Measurements from ENCODE around the gene OR11H6. TPM values are rescaled to one million over a fixed set of nuclear protein-coding genes. Genes with fewer than 3 reads are reported as not detected.
"Not testable (repeated sequence)": the region's sequence is repeated elsewhere in the genome, so short reads cannot be mapped to it uniquely, and the experiment has no call there.

OR11H6 gene, protein sequence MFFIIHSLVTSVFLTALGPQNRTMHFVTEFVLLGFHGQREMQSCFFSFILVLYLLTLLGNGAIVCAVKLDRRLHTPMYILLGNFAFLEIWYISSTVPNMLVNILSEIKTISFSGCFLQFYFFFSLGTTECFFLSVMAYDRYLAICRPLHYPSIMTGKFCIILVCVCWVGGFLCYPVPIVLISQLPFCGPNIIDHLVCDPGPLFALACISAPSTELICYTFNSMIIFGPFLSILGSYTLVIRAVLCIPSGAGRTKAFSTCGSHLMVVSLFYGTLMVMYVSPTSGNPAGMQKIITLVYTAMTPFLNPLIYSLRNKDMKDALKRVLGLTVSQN
- not detected in 2 replicates for total RNA-seq
- total RNA-seq (2013): not detected
- not detected in 2 replicates for polyA plus RNA-seq
- not detected in 2 replicates for polyA minus RNA-seq

DNA sequence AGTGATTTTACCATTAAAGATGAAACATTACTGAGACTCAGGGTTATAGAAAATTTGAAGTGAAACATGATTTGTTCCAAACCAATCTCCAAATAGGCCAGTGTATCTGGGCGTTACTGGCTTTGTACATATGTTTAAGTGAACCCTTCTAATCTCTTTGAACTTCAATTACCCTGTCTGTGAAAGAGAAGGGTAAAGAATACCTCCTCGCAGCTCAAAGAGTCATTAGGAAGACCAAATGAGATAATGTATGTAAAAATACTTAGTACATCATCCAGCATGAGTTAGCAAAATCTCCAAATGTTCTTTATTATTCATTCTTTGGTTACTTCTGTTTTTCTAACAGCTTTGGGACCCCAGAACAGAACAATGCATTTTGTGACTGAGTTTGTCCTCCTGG lies at the start of gene OR11H6:
Gene OR11H6, plus strand, starts transcription at position 301 of the 400 bp plus-strand sequence. Its CDS starts 0 bp downstream, at position 301.
- Histone ChIP-seq H3K27me3 (replicated peaks in 1 of 4; ENCODE audit: control extremely low read depth in 1 of 4, control insufficient read depth in 3 of 4, insufficient read depth in 4 of 4, low read length in 3 of 4) (peaks cover 0 to 3% (median 0%) of the 10 kb centered on the region in 4 experiments), H3K36me3 (replicated peaks in 1 of 2; ENCODE audit: control extremely low read depth in 1 of 2, control insufficient read depth in 1 of 2, extremely low read depth in 1 of 2, insufficient read depth in 2 of 2, low read length in 1 of 2) (no peaks in the 10 kb centered on the region), H3K9me3 (ENCODE audit: control extremely low read depth in 1 of 3, control insufficient read depth in 2 of 3, insufficient read depth in 1 of 3, low read length in 2 of 3) (peaks cover 0 to 2% (median 0%) of the 10 kb centered on the region in 3 donors), H3K27ac (ENCODE audit: low read length in 2 of 2) (no peak within 1 kb of the TSS), H3K4me2 (replicated peaks; ENCODE audit: low read depth, low read length, poor library complexity, severe bottlenecking) (no peak within 1 kb of the TSS), H2AFZ (ENCODE audit: insufficient read depth, low read depth, low read length, poor library complexity, severe bottlenecking) (no peak within 1 kb of the TSS), H3K79me2 (ENCODE audit: control insufficient read depth, insufficient read depth, low read length) (no peaks in the 10 kb centered on the region), H4K20me1 (ENCODE audit: control insufficient read depth, insufficient read depth, low read length, poor library complexity, severe bottlenecking) (no peaks in the 10 kb centered on the region), H3K4me3 (ENCODE audit: control extremely low read depth in 1 of 5, extremely low read depth in 1 of 5, insufficient read depth in 1 of 5, low read depth in 2 of 5, low read length in 4 of 5) (no peak within 1 kb of the TSS), H3K4me1 (ENCODE audit: control insufficient read depth in 2 of 2, insufficient read depth in 2 of 2, low read length in 2 of 2) (no peaks in the 10 kb centered on the region), H3K9ac (ENCODE audit: low read length) (no peak within 1 kb of the TSS)
- ChIA-PET POLR2A (no interaction called here), CTCF (no interaction called here)
- Mint-ChIP-seq H3K9me3 (ENCODE audit: insufficient read depth) (no peaks in the 10 kb centered on the region), H3K4me1 (no peaks in the 10 kb centered on the region), H3K27ac (no peak within 1 kb of the TSS), H3K4me3 (no peak within 1 kb of the TSS), H3K27me3 (peaks cover 14% of the 10 kb centered on the region)
- no peak for DNase-seq
- no CpG with 5 or more reads among the region's 2 CpGs for WGBS (ENCODE audit: insufficient coverage)
- no peak for ATAC-seq (ENCODE audit: low read depth)
- TF ChIP-seq, protein P1, sequence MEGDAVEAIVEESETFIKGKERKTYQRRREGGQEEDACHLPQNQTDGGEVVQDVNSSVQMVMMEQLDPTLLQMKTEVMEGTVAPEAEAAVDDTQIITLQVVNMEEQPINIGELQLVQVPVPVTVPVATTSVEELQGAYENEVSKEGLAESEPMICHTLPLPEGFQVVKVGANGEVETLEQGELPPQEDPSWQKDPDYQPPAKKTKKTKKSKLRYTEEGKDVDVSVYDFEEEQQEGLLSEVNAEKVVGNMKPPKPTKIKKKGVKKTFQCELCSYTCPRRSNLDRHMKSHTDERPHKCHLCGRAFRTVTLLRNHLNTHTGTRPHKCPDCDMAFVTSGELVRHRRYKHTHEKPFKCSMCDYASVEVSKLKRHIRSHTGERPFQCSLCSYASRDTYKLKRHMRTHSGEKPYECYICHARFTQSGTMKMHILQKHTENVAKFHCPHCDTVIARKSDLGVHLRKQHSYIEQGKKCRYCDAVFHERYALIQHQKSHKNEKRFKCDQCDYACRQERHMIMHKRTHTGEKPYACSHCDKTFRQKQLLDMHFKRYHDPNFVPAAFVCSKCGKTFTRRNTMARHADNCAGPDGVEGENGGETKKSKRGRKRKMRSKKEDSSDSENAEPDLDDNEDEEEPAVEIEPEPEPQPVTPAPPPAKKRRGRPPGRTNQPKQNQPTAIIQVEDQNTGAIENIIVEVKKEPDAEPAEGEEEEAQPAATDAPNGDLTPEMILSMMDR (IDR thresholded peaks at IDR 0.05): no peak
- TF ChIP-seq EZH2 (IDR thresholded peaks at IDR 0.05; ENCODE audit: borderline replicate concordance, insufficient read depth, low read depth, low read length, poor library complexity, severe bottlenecking): no peak
- intact Hi-C loops (cut with micrococcal nuclease): no loop called here

DNA sequence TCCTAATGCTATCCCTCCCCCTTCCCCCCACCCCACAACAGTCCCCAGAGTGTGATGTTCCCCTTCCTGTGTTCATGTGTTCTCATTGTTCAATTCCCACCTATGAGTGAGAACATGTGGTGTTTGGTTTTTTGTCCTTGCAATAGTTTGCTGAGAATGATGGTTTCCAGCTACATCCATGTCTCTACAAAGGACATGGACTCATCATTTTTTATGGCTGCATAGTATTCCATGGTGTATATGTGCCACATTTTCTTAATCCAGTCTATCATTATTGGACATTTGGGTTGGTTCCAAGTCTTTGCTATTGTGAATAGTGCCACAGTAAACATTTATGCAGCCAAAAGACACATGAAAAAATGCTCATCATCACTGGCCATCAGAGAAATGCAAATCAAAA lies 49.3 kb upstream of the OR11H6 start:
- H3K36me3 ChIP-seq (replicated peaks in 1 of 2; ENCODE audit: control extremely low read depth in 1 of 2, control insufficient read depth in 1 of 2, extremely low read depth in 1 of 2, insufficient read depth in 2 of 2, low read length in 1 of 2); H3K4me3 ChIP-seq (ENCODE audit: control extremely low read depth in 1 of 5, extremely low read depth in 1 of 5, insufficient read depth in 1 of 5, low read depth in 2 of 5, low read length in 4 of 5); H3K4me2 ChIP-seq (replicated peaks; ENCODE audit: low read depth, low read length, poor library complexity, severe bottlenecking); H3K27ac ChIP-seq (ENCODE audit: low read length in 2 of 2); H3K4me1 ChIP-seq (ENCODE audit: control insufficient read depth in 2 of 2, insufficient read depth in 2 of 2, low read length in 2 of 2); H3K79me2 ChIP-seq (ENCODE audit: control insufficient read depth, insufficient read depth, low read length); H3K4me3 Mint-ChIP-seq; H3K9me3 Mint-ChIP-seq (ENCODE audit: insufficient read depth); H3K27me3 ChIP-seq (replicated peaks in 1 of 4; ENCODE audit: control extremely low read depth in 1 of 4, control insufficient read depth in 3 of 4, insufficient read depth in 4 of 4, low read length in 3 of 4); intact Hi-C loops (cut with micrococcal nuclease); H3K4me1 Mint-ChIP-seq; ATAC-seq (ENCODE audit: low read depth); H3K9me3 ChIP-seq (ENCODE audit: control extremely low read depth in 1 of 3, control insufficient read depth in 2 of 3, insufficient read depth in 1 of 3, low read length in 2 of 3); CTCF ChIA-PET; H3K27ac Mint-ChIP-seq; POLR2A ChIA-PET; H3K9ac ChIP-seq (ENCODE audit: low read length); DNase-seq; H2AFZ ChIP-seq (ENCODE audit: insufficient read depth, low read depth, low read length, poor library complexity, severe bottlenecking); H4K20me1 ChIP-seq (ENCODE audit: control insufficient read depth, insufficient read depth, low read length, poor library complexity, severe bottlenecking): not testable (repeated sequence)
- peaks cover 14% of the 10 kb centered on the region for H3K27me3 Mint-ChIP-seq
